AG09319 (cell line): ENCODE data around the gene PRKCQ.

Source experiments
- DNase-seq: peaks from one replicate; pipeline ENCODE4 v3.0.0-alpha.2; 2010; ENCODE audit warnings: low read depth; ENCODE audit errors: extremely low read depth
- CTCF ChIP-seq: IDR thresholded peaks from 2 replicates; pipeline ENCODE4 v1.5.1; 2011; ENCODE audit warnings: low read depth, mild to moderate bottlenecking, inconsistent platforms, low read length, moderate library complexity

Gene PRKCQ

DNA sequence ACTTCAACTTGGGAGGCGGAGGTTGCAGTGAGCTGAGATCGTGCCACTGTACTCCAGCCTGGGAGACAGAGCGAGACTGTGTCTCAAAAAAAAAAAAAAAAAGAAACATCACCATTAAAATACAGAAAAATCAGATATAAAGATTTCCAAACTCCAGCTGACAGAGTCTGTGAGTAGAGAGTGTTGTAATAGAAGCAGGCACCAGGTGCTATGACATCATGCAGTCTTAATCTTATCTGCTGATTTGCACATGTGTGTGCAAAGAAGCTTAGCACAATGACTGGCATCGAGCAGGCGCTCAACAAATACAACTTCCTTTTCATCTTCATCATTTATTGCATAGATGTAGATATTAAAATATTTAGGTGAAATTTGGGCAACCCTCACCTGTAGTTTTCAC is 92.2 kb downstream of the PRKCQ start:
- no peak for TF ChIP-seq CTCF
- DNase-seq: no peak

DNA sequence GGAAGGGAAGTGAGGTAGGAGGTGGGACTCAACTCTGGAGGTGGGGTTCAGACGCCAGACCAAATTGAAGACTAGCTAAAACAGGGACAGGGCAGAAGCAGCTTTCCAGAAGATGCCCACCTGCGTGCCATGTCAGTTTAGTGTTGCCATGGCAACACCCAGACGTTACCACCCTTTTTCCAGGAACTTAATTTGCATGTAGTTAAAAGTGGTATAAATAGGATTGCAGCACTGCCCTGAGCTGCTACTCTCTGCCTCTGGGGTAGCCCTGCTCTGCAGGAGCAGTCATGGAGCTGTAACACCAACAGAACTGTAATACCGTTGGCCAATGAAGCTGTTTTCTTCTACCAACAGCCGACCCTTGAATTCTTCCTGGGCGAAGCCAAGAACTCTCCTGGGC is 93.8 kb downstream of the PRKCQ start:
- no peak for DNase-seq
- TF ChIP-seq CTCF: no peak

DNA sequence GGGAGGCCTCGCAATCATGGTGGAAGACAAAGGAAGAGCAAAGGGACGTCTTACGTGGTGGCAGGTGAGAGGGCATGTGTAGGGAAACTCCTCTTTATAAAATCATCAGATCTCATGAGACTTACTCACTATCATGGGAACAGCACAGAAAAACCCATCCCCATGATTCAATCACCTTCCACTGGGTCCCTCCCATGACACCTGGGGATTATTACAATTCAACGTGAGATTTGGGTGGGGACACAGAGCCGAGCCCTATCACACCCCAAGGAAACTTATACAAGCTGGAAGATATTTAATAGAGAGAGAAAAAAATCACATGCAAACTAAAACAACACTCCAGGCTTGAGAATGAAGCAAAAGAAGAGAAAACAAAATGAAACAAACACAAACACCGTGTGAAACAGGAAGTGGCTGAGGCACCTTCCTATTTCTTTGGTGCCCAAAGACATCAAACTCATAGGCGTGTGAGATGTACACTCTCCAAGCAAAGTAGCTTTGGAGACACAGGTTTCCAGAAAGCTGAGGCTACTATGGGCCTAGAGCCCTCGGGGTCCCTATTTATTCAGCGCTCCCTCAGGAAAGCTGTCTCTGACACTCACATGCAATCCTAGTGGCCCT is 97.2 kb downstream of the PRKCQ start:
- no peak for TF ChIP-seq CTCF
- no peak for DNase-seq

DNA sequence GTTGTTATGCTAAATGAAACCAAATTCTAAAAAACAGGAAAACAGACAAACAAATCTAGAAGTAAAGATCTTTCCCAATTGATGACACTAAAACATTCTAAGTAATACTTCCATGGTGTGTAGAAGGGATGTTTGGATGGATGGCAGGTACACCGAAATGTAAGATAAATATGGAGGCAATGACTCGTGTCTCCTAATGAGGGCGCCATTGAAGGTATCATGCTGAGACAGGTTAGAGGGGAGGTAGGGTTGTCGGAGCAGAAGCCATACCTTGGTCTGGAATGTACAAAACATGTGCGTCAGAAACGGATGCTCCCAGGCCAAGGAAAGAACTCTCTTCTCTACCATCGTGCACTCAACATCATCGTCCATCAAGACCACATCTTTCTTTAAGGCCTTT is 101.4 kb downstream of the PRKCQ start:
- no peak for TF ChIP-seq CTCF

GRCh38 chr10:6476989-6477388 is 103.1 kb downstream of the PRKCQ start:
- no peak for DNase-seq
- no peak for TF ChIP-seq CTCF

More for the DNA sequence above, 101.4 kb downstream of the PRKCQ start:
- no peak for DNase-seq

DNA sequence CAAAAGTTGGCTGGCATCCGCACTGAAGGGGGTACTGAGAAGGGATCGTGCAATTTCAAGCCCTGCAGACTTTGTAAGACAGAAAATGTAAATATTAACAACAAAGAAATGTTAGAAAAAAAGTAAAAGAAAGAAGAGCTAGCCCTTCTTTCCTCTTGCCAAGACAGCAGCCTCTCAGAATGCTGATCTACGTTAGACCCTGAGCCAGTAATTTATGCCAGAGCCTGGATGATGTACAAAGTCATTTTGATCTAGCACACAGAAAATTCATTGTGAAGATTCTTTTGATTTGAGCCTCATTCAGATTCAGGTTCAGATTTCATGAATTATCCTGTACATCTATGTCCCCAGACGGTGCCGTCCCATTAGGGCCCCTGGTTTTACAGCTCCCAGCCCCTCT is 105.2 kb downstream of the PRKCQ start:
- DNase-seq: no peak
- no peak for TF ChIP-seq CTCF

GRCh38 chr10:6473901-6474370 is 106.1 kb downstream of the PRKCQ start:
- TF ChIP-seq CTCF: no peak
- DNase-seq: no peak
